Measurements from ENCODE around the gene UBE2J2.

UBE2J2 gene

DNA sequence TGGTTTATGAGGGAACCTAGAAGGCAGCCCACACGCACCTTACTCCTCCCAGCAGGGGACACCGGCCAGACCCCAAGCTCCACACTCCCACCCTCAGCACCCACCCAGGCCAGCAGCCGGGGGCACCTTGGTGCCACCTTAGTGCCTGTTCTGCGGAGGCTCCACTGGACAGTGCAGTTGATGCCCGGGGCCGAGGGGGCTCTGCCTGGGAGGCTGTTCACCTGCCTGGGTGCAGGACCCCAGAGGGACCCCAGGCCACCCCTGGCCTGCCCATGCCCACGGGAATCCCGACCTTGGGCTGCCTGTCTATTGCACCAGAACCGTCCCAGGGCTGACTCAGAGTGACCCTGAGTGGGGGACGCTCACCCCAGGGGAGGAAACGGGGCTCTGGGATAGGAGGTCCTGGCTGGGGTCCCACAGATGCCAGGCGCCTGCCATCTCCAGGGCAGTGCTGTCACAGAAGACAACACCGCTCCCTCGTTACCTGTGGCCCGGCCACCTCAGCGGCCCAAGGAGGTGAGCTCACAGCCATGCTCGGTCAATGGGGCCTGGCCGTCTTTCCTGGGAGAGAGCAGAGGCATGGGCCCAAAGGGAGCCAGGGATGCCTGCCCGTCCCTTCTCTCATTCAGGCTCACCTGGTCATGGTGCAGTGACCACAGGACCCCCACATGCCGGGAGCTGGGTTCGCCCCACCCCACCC, 7.3 kb upstream of the UBE2J2 start:
- no peak for DNase-seq (ENCODE audit: low read depth)

DNA sequence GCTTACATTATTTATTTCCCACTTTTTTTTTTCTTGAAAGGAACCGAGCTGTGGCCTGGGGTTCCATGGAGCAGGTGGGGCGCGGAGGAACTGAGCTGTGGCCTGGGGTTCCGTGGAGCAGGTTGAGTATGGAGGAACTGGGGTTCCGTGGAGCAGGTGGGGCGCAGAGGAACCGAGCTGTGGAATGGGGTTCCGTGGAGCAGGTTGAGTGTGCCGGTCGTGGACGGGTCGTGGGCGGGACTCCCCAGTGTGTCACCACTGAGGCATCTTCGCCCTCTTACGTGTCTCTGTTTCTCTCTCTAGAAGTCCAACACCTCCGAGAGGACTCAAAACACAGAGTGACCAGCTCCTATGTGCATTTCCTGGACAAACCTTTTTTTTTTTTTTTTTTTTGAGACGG, 5.4 kb upstream of the UBE2J2 start:
- no peak for DNase-seq (ENCODE audit: low read depth)

DNA sequence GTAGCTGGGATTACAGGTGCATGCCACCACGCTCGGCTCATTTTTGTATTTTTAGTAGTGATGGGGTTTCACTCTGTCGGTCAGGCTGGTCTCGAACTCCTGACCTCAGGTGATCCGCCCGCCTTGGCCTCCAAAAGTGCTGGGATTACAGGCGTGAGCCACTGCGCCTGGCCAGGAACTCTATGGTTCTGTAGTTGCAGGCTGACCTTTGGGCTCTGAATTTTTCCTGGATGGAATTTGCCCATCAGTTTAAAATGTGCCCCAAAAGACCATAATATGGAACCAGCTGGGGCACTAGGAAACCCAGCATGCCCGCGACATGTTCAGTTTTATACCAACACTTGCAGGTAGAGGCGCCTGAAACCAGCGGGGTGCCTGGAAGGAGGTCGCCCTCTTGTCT, 5.0 kb upstream of the UBE2J2 start:
- DNase-seq (ENCODE audit: low read depth), result no peak

DNA sequence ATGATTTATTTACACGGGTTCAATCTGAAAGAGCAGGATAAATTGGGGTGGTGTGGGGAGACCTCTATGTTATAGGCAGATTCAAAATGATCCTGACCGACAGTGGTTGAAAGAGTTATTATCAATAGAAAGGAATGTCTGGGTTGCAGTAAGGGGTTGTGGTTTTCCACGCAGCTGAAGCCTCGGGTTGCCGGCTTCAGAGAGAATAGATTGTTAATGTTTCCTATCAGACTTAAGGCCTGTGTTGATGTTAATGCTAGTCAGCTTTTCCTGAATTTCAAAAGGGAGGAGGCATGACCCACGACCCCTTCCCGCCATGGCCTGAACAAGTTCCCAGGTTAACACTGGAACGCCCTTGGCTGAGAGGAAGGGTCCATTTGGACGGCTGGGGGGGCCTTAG, 2.2 kb upstream of the UBE2J2 start:
- no peak for DNase-seq (ENCODE audit: low read depth)

DNA sequence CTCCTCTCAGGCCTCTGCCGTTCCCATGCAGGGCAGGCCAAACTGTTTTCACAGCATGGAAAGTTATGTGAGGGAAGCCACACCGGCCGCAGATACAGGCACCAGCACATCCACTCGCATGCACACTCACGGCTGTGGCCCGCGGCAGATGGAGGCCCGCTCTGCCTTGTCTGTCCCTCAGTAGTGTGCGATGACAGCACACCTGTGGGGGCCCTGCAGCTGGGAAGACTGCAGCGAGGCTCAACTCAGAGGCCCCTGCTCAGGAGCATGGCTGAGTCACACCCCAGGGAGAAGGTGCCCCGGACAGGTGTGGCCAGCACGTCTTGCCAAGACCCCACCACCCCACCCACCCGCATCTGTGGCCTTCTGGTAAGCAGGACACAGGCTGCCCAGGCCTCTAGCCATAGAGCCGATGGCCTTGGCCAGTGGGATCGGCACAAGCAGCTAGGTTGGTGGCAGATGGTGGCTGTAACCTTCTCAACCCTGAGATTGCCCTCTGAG, 1.3 kb upstream of the UBE2J2 start:
- DNase-seq (ENCODE audit: low read depth), result no peak

DNA sequence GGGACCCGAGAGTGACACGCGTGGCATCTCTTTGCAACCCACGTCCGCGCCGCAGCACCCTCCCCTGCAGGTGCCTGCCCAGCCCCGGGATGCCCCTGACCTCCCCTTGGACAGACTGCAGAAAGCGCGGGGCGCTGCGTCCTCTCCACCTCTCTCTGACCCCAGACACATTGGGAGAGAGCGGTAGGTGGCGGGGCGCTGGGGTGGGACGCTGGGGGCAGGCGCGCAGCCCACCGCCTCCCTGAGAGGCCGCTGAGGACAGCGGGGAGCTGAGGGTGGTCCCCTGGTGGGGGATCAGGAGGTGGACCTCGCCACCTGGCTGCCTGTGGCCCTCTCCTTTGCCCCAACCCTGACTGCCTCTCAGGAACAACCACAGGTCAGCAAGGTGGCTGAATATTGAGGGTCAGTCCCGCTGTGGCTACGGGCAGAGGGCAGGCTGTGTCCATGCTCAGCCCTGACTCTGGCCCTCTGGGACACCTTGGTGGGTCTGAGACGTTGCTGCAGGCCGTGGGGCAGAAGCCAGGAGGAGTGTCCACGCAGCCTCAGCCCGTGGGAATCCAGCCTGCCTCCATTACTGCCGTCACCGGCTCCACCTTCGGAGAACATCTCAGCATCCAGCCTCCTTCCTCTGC, 761 bp upstream of the UBE2J2 start:
- DNase-seq (ENCODE audit: low read depth), result no peak

DNA sequence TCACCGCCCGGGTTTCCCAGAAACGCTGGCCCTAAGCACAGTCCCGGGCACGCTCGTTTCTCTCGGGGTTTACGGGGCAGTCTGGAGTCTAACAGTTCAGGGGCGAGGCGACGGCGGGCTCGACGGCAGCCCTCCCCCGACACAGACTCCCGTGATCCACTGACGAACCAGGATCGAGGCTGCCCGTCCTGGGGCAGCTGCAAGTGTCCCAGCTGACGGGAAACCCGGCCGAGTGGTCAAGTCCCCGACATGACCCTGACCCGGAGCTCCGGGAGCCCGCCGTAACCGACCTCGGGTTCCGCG, 494 bp downstream of the UBE2J2 start:
- DNase-seq (ENCODE audit: low read depth), result no peak

DNA sequence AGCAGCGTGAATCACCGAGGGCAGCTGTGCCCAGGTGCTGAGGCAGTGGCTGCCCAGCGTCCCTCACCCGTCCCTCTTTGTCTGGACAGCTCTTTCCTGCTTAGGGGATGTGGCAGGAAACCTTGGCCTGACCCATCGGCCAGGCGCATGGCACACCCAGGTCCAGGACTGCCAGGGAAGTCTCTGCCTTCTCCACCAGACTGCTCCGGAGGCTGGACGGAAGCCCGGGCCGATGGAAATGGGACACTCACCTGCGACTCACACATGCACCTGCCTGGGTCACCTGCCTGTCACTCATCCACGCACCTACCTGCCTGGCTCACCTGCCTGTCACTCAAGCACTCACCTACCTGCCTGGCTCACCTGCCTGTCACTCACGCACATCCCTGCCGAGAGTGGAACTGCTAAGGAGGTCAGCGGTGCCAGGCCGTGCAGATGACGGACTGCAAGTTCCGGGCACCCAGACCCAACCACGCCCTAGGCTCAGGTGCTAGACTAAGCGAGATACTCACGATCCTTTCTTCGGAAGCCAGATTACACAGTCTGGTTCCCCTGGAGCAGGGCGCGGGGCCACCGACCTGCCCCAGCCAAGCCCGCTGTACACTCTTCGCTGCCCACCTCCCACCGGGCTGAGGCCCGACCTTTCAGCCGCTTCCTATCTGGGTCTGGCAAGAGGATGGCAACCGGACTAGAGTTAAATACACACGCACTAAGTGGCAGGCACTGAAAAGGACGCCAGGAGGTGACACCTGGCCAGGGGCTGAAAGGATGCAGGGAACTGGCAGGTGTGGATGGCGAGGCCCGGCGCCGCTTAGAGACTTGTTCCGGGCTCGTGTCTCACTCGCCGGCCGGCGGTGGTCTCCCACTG, 1.1 kb downstream of the UBE2J2 start:
- no peak for DNase-seq (ENCODE audit: low read depth)

DNA sequence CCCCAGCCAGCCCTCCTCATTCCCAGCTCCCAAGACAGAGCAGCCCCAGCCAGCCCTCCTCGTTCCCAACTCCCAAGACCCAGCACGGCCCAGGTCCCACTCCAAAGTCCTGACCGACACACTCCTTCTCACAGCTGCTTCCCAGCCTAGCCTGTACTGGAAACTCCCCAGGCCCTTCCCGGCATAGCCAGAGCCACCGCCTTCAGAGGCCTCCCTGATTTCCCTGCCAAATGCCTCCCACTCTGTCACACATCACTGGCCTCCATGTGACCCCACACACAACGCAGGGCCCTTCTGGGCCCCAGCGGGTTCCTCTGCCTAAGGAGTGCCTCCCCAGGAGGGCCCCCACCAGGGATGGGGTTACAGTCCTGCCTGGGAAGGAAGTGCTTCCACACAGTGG, 2.8 kb downstream of the UBE2J2 start:
- DNase-seq (ENCODE audit: low read depth), result no peak

DNA sequence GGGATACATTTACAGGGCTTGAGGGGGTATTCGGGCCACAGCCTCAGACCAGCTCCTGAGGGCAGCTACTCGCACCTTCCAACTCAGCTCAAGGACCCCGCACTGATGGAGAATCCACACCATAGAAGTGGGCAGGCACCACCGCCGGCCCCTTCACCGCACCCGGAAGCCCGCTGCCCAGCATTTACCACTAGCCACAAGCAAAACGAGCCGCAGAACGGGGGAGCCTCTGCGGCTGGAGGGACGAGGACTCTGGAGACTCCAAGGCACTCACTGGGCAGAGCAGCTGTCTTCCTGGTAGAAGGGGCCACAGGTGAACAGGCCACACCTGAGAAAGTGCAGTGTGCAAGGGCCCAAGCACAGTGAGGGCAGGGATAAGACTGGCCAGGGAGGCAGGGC, 5.4 kb downstream of the UBE2J2 start:
- DNase-seq (ENCODE audit: low read depth), result no peak

DNA sequence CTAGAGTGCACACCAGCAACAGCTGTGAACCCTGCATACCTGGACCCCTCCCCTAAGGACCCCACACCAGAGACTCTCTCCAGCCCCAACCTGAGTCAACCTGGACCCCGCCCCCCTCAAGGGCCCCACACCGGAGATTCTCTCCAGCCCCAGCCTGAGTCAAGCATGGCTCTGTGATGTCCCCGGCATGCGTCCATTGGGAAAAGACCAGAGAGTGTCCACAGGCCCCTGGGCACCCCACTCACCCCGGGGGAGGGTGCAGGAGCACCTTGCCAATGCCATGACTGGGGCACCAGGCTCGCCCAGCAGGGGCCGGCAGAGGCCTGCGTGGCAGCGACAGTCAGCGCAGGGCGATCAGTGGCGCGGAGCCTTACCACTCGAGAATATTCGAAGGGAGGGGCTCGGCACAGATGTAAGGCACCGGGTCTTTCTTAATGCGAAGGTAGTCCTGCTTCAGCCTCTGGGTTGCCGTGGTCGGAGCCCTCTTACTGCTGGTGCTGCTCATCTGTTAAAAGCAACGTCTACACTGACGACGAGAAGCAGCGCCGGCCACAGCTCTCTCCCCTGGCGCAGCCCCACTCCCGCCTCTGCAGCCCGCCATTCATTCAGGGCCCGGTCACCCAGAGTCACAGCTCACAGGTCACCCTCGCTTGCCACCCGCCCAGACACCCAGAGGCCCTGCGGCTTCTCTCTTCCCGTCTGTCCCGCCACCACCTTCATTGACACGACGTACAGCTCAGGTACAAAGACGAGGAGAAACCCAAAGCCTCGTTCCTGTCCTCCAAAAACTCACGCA, 6.0 kb downstream of the UBE2J2 start:
- DNase-seq (ENCODE audit: low read depth), result no peak

DNA sequence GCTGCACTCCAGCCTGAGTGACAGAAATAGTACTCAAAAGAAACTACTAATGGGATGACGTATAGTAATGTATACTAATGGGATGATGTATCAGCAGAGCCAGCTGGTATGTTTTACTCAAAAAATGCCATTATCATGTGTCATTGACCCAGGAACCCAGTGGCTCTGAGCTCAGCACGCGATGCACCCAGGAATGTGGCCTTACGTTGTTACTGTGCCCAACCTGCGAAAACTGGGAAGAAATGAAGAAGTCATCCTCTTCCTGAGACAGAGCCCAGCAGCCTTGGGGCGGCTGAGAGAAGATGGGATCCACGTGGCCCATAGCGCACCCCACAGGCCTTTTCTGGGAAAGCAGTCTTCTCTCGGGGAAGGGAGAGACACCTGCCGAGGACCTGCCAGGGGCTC, 8.8 kb downstream of the UBE2J2 start:
- no peak for DNase-seq (ENCODE audit: low read depth)

DNA sequence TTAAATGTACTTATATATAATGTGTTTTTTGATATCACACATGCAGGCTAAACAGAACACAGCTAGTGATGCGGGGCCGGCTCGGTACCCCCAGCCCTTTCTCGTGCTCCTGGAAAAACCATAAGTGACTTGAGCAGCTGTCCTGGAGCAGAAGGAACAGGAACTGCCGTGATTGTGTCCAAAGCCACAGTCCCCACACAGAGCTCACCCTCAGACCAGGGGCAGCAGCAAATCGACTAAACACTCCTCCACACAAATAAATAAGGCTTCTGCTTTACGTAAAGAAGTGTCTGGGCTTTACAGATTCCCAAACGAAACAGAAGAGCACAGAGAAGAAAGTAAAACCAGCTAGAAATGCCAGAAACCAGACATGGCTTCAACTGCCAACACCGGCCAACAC, 9.6 kb downstream of the UBE2J2 start:
- no peak for DNase-seq (ENCODE audit: low read depth)

DNA sequence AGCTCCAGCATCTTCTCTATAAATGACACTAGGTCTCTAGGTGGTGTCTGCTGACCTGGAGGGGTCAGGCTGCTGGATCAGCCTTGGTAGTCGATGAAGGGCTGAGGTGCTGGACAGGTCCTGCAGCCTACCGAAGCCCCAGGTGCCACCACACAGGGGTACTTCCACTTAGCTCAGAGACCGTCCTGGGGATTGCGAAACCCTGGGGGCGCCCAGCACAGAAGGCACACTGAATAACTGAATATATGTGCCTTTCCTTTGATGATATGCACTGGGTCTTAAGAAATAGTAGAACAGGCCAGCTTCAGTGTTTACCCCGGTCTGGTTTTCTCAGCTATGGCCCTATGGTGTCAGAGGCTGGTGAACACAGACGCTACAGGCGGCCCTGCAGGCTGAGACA, 10.9 kb downstream of the UBE2J2 start:
- no peak for DNase-seq (ENCODE audit: low read depth)

DNA sequence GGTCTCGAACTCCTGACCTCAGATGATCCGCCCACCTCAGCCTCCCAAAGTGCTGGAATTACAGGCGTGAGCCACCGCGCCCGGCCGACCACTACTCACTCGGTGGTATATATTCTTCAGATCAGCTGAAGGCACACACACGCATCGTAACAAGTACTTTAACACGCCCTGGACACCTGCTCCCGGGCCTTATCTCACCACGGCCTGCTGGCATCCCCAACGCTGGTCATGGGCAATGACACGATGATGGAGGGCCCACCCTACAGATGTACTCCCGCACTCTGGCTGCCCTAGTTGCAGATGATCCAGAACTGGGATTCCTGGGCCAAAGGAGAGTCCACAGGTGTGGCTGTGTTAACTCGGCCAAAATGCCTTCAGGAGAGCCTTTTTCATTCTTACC, 11.6 kb downstream of the UBE2J2 start:
- DNase-seq (ENCODE audit: low read depth), result no peak

DNA sequence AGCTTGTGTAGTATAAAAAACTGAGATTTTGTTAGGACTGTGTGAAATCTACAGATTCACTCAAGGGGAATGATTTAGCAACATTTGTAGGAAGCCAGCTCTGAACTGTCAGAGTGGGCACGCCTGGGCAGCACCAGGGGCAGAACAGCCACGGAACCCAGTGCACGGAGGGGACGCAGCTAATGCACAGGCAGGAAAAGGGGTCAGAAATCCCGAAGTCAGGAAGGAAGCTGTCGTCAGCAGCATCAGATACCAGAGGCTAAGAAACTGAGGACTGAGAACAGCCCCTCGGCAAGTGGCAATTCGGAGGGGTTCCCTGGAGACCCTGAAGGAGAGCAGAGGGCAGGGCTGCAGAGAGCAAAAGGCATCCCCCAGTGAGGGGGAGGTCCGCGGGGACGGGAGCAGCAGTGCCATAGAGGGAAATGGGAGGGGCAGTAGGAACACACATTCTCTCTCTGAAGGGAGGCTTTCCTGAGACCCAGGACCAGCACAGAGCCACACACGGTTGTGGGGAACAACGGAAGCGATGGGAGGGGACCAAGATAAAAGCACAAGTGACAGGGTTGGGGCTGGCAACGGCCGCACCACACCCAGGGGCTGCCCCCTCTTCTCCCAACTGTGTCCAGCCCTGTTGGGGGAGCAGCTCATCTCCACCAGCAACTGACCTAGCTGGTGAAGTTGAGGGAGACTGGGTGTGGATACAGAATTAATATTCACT, 12.7 kb downstream of the UBE2J2 start:
- no peak for DNase-seq (ENCODE audit: low read depth)

DNA sequence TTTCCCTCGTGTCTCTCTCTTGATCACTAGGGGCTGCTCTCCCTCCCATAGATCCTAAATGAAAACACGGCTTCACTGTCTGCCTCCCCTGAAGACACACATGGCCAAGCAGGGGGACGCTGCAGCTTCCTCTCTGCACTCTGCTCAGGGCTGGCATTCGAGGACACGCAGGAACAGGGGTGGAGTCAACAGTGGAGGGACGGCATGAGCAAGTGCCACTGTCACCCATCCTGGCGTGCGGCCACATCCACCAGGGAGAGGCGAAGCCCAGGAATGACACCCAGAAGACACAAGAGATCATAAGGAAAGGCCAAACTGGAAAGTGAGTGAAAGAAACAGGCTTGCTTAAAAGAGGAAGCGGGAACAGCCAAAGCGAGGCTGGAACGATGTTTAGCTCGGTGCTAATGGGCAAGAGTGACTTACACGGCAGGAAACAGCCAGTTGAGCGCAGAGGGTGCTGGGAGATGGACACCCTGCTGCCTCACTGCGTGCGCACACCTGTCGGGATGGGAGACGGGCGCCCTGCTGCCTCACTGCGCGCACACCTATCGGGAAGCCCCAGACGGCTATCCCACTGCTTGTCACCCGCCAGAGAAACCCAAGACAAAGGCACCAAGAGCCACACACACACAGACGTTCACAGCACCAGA, 13.6 kb downstream of the UBE2J2 start:
- DNase-seq (ENCODE audit: low read depth), result no peak

DNA sequence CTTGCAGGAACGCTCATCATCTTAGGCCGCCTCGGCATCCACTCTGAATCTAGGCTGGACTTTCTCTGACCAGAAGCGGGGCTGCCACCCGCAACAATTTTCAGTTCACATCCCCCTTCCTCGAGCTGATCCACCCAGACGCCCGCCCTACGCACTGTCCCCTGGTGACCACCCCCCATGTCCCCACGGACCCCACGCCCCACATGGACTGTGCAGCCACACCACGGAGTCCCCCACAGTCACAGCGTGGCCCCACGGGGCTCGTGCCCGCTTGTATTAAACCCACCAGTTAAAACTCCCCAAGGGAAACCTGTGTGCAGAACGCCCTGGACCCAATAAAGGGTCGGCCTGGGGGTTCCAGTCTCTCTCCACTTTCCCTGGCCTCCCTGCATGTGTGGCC, 14.1 kb downstream of the UBE2J2 start:
- DNase-seq (ENCODE audit: low read depth), result no peak

DNA sequence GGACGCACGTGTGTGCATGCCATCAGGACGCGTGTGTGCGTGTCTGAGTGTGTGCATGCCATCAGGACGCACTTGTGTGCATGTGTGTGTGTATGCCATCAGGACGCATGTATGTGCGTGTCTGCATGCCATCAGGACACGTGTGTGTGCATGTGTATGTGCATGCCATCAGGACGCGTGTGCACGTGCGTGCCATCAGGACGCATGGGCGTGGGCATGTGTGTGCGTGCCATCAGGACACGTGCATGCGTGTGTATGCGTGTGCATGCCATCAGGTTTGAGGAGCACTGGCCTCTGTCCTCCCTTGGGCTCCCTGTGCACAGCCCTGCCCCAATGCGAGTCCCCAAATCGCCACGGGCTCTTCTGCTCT, 14.6 kb downstream of the UBE2J2 start:
- no peak for DNase-seq (ENCODE audit: low read depth)

DNA sequence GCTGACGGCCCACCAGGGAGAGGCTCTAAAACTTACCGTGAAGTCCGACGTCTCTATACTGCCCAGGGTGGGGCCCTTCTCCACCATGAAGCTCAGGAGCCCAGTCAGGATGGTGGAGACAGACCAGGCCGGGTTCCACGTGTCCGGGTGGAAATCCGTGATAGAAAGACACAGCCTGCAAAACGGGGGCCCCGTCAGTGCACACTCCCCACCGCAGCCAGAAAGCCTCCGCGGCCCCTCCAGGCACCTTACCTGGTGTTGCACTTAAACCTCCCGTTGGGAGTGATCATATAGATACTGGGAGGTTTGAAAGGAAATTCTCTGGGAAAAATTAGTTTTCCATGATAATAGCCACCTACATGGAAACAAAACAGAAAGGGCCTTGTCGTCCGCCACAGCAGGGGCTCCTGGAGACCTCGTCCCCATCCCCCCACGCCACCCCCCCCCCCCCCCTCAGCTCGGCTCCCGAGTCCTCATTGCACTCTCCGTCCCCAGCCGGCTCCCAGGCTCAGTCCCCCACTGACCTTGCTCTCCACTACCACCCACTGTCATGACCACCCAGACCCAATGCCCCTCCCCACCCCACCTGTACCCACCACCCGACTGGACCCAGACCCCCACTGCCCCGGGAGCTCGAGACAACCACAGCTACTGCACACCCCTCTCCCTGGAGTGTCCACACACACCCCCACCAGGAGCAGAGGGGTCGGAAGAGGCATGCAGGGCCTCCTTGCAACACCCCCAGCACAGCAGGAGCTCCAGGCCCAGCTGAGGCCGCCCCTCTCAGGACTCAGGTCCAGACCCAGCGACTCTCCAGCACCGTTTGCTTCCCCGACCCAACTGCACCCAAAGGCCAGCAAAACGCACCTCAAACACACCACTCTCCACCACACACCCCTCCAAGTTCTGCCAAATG, 16.4 kb downstream of the UBE2J2 start:
- no peak for DNase-seq (ENCODE audit: low read depth)
